Measurements from ENCODE around the gene SGPL1.

- TF ChIP-seq CTCF (IDR thresholded peaks at IDR 0.05) (no peak), POLR2A (IDR thresholded peaks at IDR 0.05) (no peak)
Observed at GRCh38 chr10:70806841-70807240, 8.9 kb upstream of the SGPL1 start.
